B cell (primary cell): ENCODE measurements around the gene PRTG. TPM values are rescaled to one million over a fixed set of nuclear protein-coding genes. Genes with fewer than 3 reads are reported as not detected.

Experiments used
- ATAC-seq: fragments of 200-7000 bp; cut with Tn5 transposase; one replicate; pipeline ENCODE4 v1.10.0; 2021; ENCODE audit warnings: low read depth, mild to moderate bottlenecking, moderate number of reproducible peaks, moderate library complexity
- CTCF ChIA-PET: fragments of 350-600 bp; sonication (Branson Sonifier 250); formaldehyde crosslinking; loops from one replicate; lab custom pipeline; 2021; ENCODE audit warnings: antibody characterized with exemption, inconsistent platforms; lab: Charles Lee
- POLR2A ChIA-PET: fragments of 350-600 bp; sonication (Branson Sonifier 250); formaldehyde crosslinking; loops from one replicate; lab custom pipeline; 2021; ENCODE audit warnings: antibody characterized with exemption; lab: Charles Lee
- DNase-seq: peaks from one replicate; pipeline ENCODE4 v3.0.0; 2013
- H2AFZ ChIP-seq: 2 replicates; pipeline ENCODE4 v1.6.1; 2012; ENCODE audit warnings: mild to moderate bottlenecking, low read depth, low read length; ENCODE audit not compliant: insufficient read depth, poor library complexity, severe bottlenecking
- H3K27ac ChIP-seq, 2 donors: 1 replicate in 1 of 2; 2 replicates in 1 of 2; pipeline ENCODE4 v1.5.1; 2012 to 2013; ENCODE audit warnings: low read length in 2 of 2, mild to moderate bottlenecking in 2 of 2, moderate library complexity in 1 of 2
- H3K27me3 ChIP-seq, 4 experiments: fragments of 200-600 bp in 1 of 4; sonication (generic) in 1 of 4; replicated peaks in 1 of 4; 1 replicate in 2 of 4; 2 replicates in 2 of 4; pipeline versions ENCODE4 v1.6.1 to v1.7.0; 2013 to 2016; ENCODE audit warnings: low read length in 3 of 4, mild to moderate bottlenecking in 2 of 4, mixed read lengths in 1 of 4, moderate library complexity in 1 of 4; ENCODE audit not compliant: insufficient read depth in 4 of 4, control insufficient read depth in 3 of 4; ENCODE audit errors: control extremely low read depth in 1 of 4
- H3K36me3 ChIP-seq, 2 experiments: replicated peaks in 1 of 2; 1 replicate in 1 of 2; 2 replicates in 1 of 2; pipeline versions ENCODE4 v1.6.1 to v1.7.1; 2013; ENCODE audit warnings: low read length in 1 of 2; ENCODE audit not compliant: insufficient read depth in 2 of 2, control insufficient read depth in 1 of 2; ENCODE audit errors: control extremely low read depth in 1 of 2, extremely low read depth in 1 of 2
- H3K4me1 ChIP-seq, 2 donors: fragments of 200-600 bp in 1 of 2; sonication (generic) in 1 of 2; 1 replicate in 1 of 2; 2 replicates in 1 of 2; pipeline versions ENCODE4 v1.5.1 to v1.6.1; 2013 to 2017; ENCODE audit warnings: low read length in 2 of 2; ENCODE audit not compliant: control insufficient read depth in 2 of 2, insufficient read depth in 2 of 2
- H3K4me2 ChIP-seq: replicated peaks from 2 replicates; pipeline ENCODE3; 2012; ENCODE audit warnings: mild to moderate bottlenecking, low read depth, low read length; ENCODE audit not compliant: poor library complexity, severe bottlenecking
- H3K4me3 ChIP-seq, 5 experiments: fragments of 200-600 bp in 1 of 5; sonication (generic) in 1 of 5; 1 replicate in 3 of 5; 2 replicates in 2 of 5; pipeline versions ENCODE4 v1.5.1 to v1.7.0; 2011 to 2016; ENCODE audit warnings: low read length in 4 of 5, mild to moderate bottlenecking in 4 of 5, low read depth in 2 of 5, control low read depth in 1 of 5, moderate library complexity in 1 of 5; ENCODE audit not compliant: insufficient read depth in 1 of 5; ENCODE audit errors: control extremely low read depth in 1 of 5, extremely low read depth in 1 of 5
- H3K79me2 ChIP-seq: fragments of 200-600 bp; sonication (generic); one replicate; pipeline ENCODE4 v1.6.0; 2016; ENCODE audit warnings: low read length; ENCODE audit not compliant: control insufficient read depth, insufficient read depth
- H3K9ac ChIP-seq: fragments of 200-600 bp; sonication (generic); 2 replicates; pipeline ENCODE4 v1.6.1; 2017; ENCODE audit warnings: mild to moderate bottlenecking, low read length, moderate library complexity
- H3K9me3 ChIP-seq, 3 donors: one replicate each; pipeline versions ENCODE4 v1.6.1 to v1.7.1; 2013; ENCODE audit warnings: low read length in 2 of 3; ENCODE audit not compliant: control insufficient read depth in 2 of 3, insufficient read depth in 1 of 3; ENCODE audit errors: control extremely low read depth in 1 of 3
- H4K20me1 ChIP-seq: 2 replicates; pipeline ENCODE4 v1.6.0; 2012; ENCODE audit warnings: mild to moderate bottlenecking, low read length; ENCODE audit not compliant: insufficient read depth, control insufficient read depth, poor library complexity, severe bottlenecking
- H3K27ac Mint-ChIP-seq: one replicate; pipeline ENCODE4 v1.8.0; 2021; ENCODE audit warnings: mixed read lengths
- H3K27me3 Mint-ChIP-seq: one replicate; pipeline ENCODE4 v1.8.0; 2021; ENCODE audit warnings: mixed read lengths
- H3K4me1 Mint-ChIP-seq: one replicate; pipeline ENCODE4 v1.8.0; 2021; ENCODE audit warnings: mixed read lengths
- H3K4me3 Mint-ChIP-seq: one replicate; pipeline ENCODE4 v1.8.0; 2021; ENCODE audit warnings: mixed read lengths
- H3K9me3 Mint-ChIP-seq: one replicate; pipeline ENCODE4 v1.8.0; 2022; ENCODE audit warnings: mixed read lengths; ENCODE audit not compliant: insufficient read depth
- EZH2 ChIP-seq: IDR thresholded peaks from 2 replicates; pipeline ENCODE4 v1.6.1; 2012; ENCODE audit warnings: borderline replicate concordance, low read depth, mild to moderate bottlenecking, moderate library complexity, low read length; ENCODE audit not compliant: insufficient read depth, poor library complexity, severe bottlenecking
- WGBS: methylation state at CpG from one replicate; pipeline ENCODE4 v1.1.5; 2013; ENCODE audit warnings: missing lambda C conversion rate; ENCODE audit not compliant: insufficient coverage; 5-methylcytosine and 5-hydroxymethylcytosine counted together
- intact Hi-C: fragments of 100-400 bp; cut with micrococcal nuclease; formaldehyde crosslinking; loops from one replicate; pipeline ENCODE4 v1.10.0; 2022
- polyA plus RNA-seq: library from polyadenylated mRNA; depleted of rRNA; stranded (reverse); fragments of >200 nt; gene quantifications from 2 replicates; pipeline ENCODE4 v1.2.3, GENCODE V29; 2012
- total RNA-seq, 2 donors: library from RNA; stranded (reverse); fragments of 120-200 nt in 1 of 2; gene quantifications; 1 replicate in 1 of 2; 2 replicates in 1 of 2; pipeline versions ENCODE4 v1.2.3 to v1.2.4, GENCODE V29; 2013 to 2022
- TF ChIP-seq, protein P1 (sequence below): fragments of 200-600 bp; IDR thresholded peaks from one replicate; pipeline ENCODE4 v1.8.0; 2022; ENCODE audit warnings: antibody characterized with exemption, mild to moderate bottlenecking

The PRTG gene
- total and polyA plus RNA-seq, 2 donors (not counting 1 experiment from before 2014, with no cell fraction given): not detected

DNA sequence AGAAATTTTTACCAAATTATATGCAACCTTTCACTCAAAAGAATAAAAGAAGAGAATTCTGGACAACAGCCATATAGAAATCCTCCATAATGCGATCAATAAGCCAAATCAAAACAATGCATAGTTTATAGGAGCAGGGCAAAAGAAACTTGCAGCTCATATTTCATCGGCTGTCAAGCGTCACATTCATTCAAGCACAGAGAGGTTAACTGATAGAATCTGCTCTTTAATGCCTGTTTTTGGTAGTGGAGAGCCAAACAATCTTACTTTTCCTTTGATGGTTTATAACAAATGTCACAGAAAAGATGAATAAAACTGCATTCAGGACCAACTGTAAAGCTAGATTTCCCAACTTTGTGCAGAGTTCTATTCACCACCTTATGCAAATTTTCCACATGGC, 35.4 kb downstream of the PRTG start:
- no CpG with 5 or more reads among the region's 3 CpGs for WGBS
- no peak overlapping the region for H3K27ac ChIP-seq
- H3K4me3 ChIP-seq: no peak overlapping the region
- no peaks in the 10 kb centered on the region for H3K36me3 ChIP-seq
- H3K27me3 ChIP-seq: peaks cover 0 to 3% (median 0%) of the 10 kb centered on the region in 4 experiments
- H3K4me3 Mint-ChIP-seq: no peak overlapping the region
- peaks cover 3% of the 10 kb centered on the region for H3K27me3 Mint-ChIP-seq
- DNase-seq (no peak), ATAC-seq (no peak)
- no peak overlapping the region for H3K9ac ChIP-seq
- TF ChIP-seq, protein P1, sequence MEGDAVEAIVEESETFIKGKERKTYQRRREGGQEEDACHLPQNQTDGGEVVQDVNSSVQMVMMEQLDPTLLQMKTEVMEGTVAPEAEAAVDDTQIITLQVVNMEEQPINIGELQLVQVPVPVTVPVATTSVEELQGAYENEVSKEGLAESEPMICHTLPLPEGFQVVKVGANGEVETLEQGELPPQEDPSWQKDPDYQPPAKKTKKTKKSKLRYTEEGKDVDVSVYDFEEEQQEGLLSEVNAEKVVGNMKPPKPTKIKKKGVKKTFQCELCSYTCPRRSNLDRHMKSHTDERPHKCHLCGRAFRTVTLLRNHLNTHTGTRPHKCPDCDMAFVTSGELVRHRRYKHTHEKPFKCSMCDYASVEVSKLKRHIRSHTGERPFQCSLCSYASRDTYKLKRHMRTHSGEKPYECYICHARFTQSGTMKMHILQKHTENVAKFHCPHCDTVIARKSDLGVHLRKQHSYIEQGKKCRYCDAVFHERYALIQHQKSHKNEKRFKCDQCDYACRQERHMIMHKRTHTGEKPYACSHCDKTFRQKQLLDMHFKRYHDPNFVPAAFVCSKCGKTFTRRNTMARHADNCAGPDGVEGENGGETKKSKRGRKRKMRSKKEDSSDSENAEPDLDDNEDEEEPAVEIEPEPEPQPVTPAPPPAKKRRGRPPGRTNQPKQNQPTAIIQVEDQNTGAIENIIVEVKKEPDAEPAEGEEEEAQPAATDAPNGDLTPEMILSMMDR: no peak
- no peaks in the 10 kb centered on the region for H3K4me1 Mint-ChIP-seq
- H4K20me1 ChIP-seq: no peaks in the 10 kb centered on the region
- CTCF ChIA-PET: no interaction called here
- no peak overlapping the region for H3K27ac Mint-ChIP-seq
- H3K4me1 ChIP-seq: no peaks in the 10 kb centered on the region
- H2AFZ ChIP-seq: no peak overlapping the region
- H3K9me3 Mint-ChIP-seq: no peaks in the 10 kb centered on the region
- POLR2A ChIA-PET: no interaction called here
- H3K79me2 ChIP-seq: no peaks in the 10 kb centered on the region
- no peak overlapping the region for H3K4me2 ChIP-seq
- H3K9me3 ChIP-seq: no peaks in the 10 kb centered on the region
- intact Hi-C loops: no loop called here

DNA sequence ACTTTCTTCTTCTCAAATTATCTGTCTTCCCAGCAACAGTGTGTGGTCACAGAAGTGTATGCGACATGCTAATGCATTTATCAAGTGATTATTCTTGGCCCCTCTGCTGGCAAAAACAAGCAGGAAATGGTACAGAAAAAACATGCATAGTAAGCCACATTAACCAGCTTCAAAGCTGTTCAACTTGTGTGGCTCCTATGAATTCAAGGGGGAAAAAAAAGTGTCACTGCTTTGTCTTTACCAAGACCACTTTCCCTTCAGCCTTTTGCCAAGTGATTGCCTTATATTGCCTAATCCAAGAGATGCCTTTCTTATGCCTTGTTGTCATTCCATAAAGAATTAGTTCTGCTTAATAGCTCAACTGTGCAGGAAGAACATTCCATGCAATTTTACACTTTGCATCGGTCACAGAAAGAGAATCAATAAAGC, 39.1 kb downstream of the PRTG start:
- no peaks in the 10 kb centered on the region for H3K4me1 ChIP-seq
- no peaks in the 10 kb centered on the region for H3K79me2 ChIP-seq
- no peak overlapping the region for H3K9ac ChIP-seq
- no peaks in the 10 kb centered on the region for H3K36me3 ChIP-seq
- no peak overlapping the region for H3K27ac ChIP-seq
- Mint-ChIP-seq H3K27me3 (peaks cover 7% of the 10 kb centered on the region), H3K9me3 (no peaks in the 10 kb centered on the region), H3K4me3 (no peak overlapping the region), H3K4me1 (no peaks in the 10 kb centered on the region), H3K27ac (no peak overlapping the region)
- intact Hi-C loops: no loop called here
- H3K4me3 ChIP-seq: no peak overlapping the region
- H3K27me3 ChIP-seq: peaks cover 0 to 3% (median 0%) of the 10 kb centered on the region in 4 experiments
- no peak overlapping the region for H3K4me2 ChIP-seq
- H2AFZ ChIP-seq: no peak overlapping the region
- no peaks in the 10 kb centered on the region for H3K9me3 ChIP-seq
- TF ChIP-seq, protein P1: no peak
- TF ChIP-seq EZH2: no peak
- 43% methylated on average over 1 of the region's 2 CpGs for WGBS
- no peak for ATAC-seq
- POLR2A ChIA-PET: no interaction called here
- H4K20me1 ChIP-seq: no peaks in the 10 kb centered on the region
- CTCF ChIA-PET: no interaction called here
- DNase-seq: no peak
